Colonic mucosa (tissue), 4 donors: ENCODE measurements around the gene DCAF5. TPM values are rescaled to one million over a fixed set of nuclear protein-coding genes. Genes with fewer than 3 reads are reported as not detected.
A peak's percentile ranks its signal among the peaks of the same experiment; 100 is the strongest.

ENCODE experiments used
- DNase-seq: peaks from one replicate; pipeline ENCODE4 v3.0.0-alpha.2; 2020
- H3K27ac ChIP-seq: fragments of 200-600 bp; one replicate; pipeline ENCODE4 v1.8.0; 2021
- H3K27me3 ChIP-seq: fragments of 200-600 bp; one replicate; pipeline ENCODE4 v1.8.0; 2021
- H3K36me3 ChIP-seq: fragments of 200-600 bp; one replicate; pipeline ENCODE4 v1.8.0; 2021
- H3K4me1 ChIP-seq: fragments of 200-600 bp; one replicate; pipeline ENCODE4 v1.8.0; 2021; ENCODE audit warnings: mild to moderate bottlenecking
- H3K4me3 ChIP-seq: fragments of 200-600 bp; one replicate; pipeline ENCODE4 v1.8.0; 2021
- H3K9ac ChIP-seq, 2 donors: one replicate each; pipeline ENCODE4 v1.7.0; 2013; ENCODE audit warnings: control low read depth in 2 of 2, low read depth in 2 of 2, low read length in 2 of 2
- H3K9me3 ChIP-seq: fragments of 200-600 bp; one replicate; pipeline ENCODE4 v1.8.0; 2021
- CTCF ChIP-seq: fragments of 200-600 bp; IDR thresholded peaks from one replicate; pipeline ENCODE4 v1.8.0; 2022; ENCODE audit warnings: antibody characterized with exemption, mild to moderate bottlenecking
- intact Hi-C: fragments of 100-400 bp; cut with DNase I; formaldehyde crosslinking; loops from one replicate; pipeline ENCODE4 v1.14.1; 2022
- total RNA-seq, 2 donors: library from RNA; stranded (reverse); fragmentation: NEBNext Ultra II Directional in 1 of 2; extraction: Animal tissue kit (Norgen Biotek cat#: 25700) in 1 of 2; gene quantifications; one replicate each; pipeline ENCODE4 v1.2.1, GENCODE V29; 2021
- donor health status: healthy.
- donor health status: DM: no; HTN: no; CAD: no.
- donor health status: DM: no; HTN: no; CAD: no.

Gene DCAF5
- total RNA-seq, 2 donors from 2014 or later: 29.9 to 41.6 TPM

GRCh38 chr14:69002069-69002468 is 150.8 kb downstream of the DCAF5 start:
- Histone ChIP-seq H3K36me3 (no peaks in the 10 kb centered on the region), H3K27ac (no peak overlapping the region), H3K4me1 (no peaks in the 10 kb centered on the region), H3K4me3 (no peak overlapping the region), H3K9me3 (no peaks in the 10 kb centered on the region), H3K27me3 (no peaks in the 10 kb centered on the region), H3K9ac (no peak overlapping the region)
- intact Hi-C loops: loop anchor here (5.0 kb wide), 1 partner anchor 90 kb away; no protein-coding TSS in a partner anchor
- DNase-seq: peak; percentile 39
- no peak for TF ChIP-seq CTCF

GRCh38 chr14:69001375-69001774 is 151.5 kb downstream of the DCAF5 start:
- Histone ChIP-seq H3K9me3 (no peaks in the 10 kb centered on the region), H3K36me3 (no peaks in the 10 kb centered on the region), H3K27ac (no peak overlapping the region), H3K27me3 (no peaks in the 10 kb centered on the region), H3K9ac (no peak overlapping the region), H3K4me1 (no peaks in the 10 kb centered on the region), H3K4me3 (no peak overlapping the region)
- intact Hi-C loops: loop anchor here (5.0 kb wide), 1 partner anchor 89 kb away; no protein-coding TSS in a partner anchor
- no peak for DNase-seq
- TF ChIP-seq CTCF: no peak

Other genes with a start within 250 kb of the DCAF5 start
- gene ACTN1, start 173.8 kb downstream of the DCAF5 start, total RNA-seq: 100 to 1,000 TPM; 106 to 185 TPM
- 10 to 100 TPM; 21.9 to 24.2 TPM for gene EXD2, start 38.4 kb upstream of the DCAF5 start, total RNA-seq
- gene GALNT16, start 107.0 kb upstream of the DCAF5 start, total RNA-seq: 1 to 10 TPM in 1 of 2 donors, under 1 TPM in 1; 0.22 to 1.6 TPM
- gene ERH, start 245.2 kb upstream of the DCAF5 start, total RNA-seq: 100 to 1,000 TPM; 118 to 192 TPM
- 10 to 100 TPM; 79.7 to 83.1 TPM for gene SLC39A9, start 245.6 kb upstream of the DCAF5 start, total RNA-seq